Peyer's patch (tissue), 4 donors: ENCODE results near the gene SFN.

Experiments used
- CTCF ChIP-seq, 6 experiments: fragments of 450-650 bp in 4 of 6; fragments of 200-600 bp in 2 of 6; sonication (generic) in 1 of 6; IDR thresholded peaks; one replicate each; pipeline ENCODE4 v1.5.1; 2017 to 2019; ENCODE audit warnings: antibody characterized with exemption in 6 of 6, mild to moderate bottlenecking in 3 of 6, moderate library complexity in 1 of 6
- POLR2A ChIP-seq, 2 donors: fragments of 450-650 bp; IDR thresholded peaks; one replicate each; pipeline ENCODE4 v1.5.1; 2017; ENCODE audit warnings: antibody characterized with exemption in 2 of 2, mild to moderate bottlenecking in 2 of 2, moderate library complexity in 2 of 2

GRCh38 chr1:26856604-26857469 lies 6.1 kb upstream of the SFN start:
- TF ChIP-seq POLR2A (IDR thresholded peaks at IDR 0.05) (no peak), CTCF (IDR thresholded peaks at IDR 0.05) (no peak)
